ENCODE results near the gene RPP30. TPM values are rescaled to one million over a fixed set of nuclear protein-coding genes. Genes with fewer than 3 reads are reported as not detected.

The RPP30 gene
- total and polyA plus RNA-seq, 2 of the 13 experiments (the other 11 are each of a cell fraction or from before 2014, with no cell fraction given) = 27.1 to 65.0 TPM

- no peak for TF ChIP-seq SP2 (CRISPR knock-in tag; IDR thresholded peaks at IDR 0.05)
- TF ChIP-seq KMT2A (CRISPR knock-in tag; IDR thresholded peaks at IDR 0.05) = no peak
- TF ChIP-seq ZNF577 (CRISPR knock-in tag; IDR thresholded peaks at IDR 0.05; ENCODE audit: borderline replicate concordance, low read depth) = no peak
- peak in 1 of 2 experiments; percentile 67; a peak in 1 of 4 replicates for TF ChIP-seq KLF16 (CRISPR knock-in tag; IDR thresholded peaks at IDR 0.05)
- TF ChIP-seq HOXD1 (CRISPR knock-in tag; IDR thresholded peaks at IDR 0.05) = no peak
- no peak for TF ChIP-seq ZNF264 (CRISPR knock-in tag; IDR thresholded peaks at IDR 0.05)
- no peak for TF ChIP-seq ZFP36 (IDR thresholded peaks at IDR 0.05; ENCODE audit: borderline replicate concordance, low read depth, low read length, partially characterized antibody)
- no peak for TF ChIP-seq USF2 (IDR thresholded peaks at IDR 0.05; ENCODE audit: low read depth, low read length)
- TF ChIP-seq USF2 (CRISPR knock-in tag; IDR thresholded peaks at IDR 0.05; ENCODE audit: borderline replicate concordance) = no peak
- TF ChIP-seq ZNF3 (CRISPR knock-in tag; IDR thresholded peaks at IDR 0.05) = no peak
- TF ChIP-seq NFYC (CRISPR knock-in tag; IDR thresholded peaks at IDR 0.05) = no peak
- no peak for TF ChIP-seq HINFP (CRISPR knock-in tag; IDR thresholded peaks at IDR 0.05; ENCODE audit: low read depth)
- TF ChIP-seq MTERF4 (CRISPR knock-in tag; IDR thresholded peaks at IDR 0.05) = no peak
- TF ChIP-seq HNF4G (IDR thresholded peaks at IDR 0.05; ENCODE audit: borderline replicate concordance, low read depth, low read length) = peak; percentile 88
- peak; percentile 92 for TF ChIP-seq HNF4G (CRISPR knock-in tag; IDR thresholded peaks at IDR 0.05; ENCODE audit: borderline replicate concordance, low read depth)
- no peak for TF ChIP-seq ZNF619 (CRISPR knock-in tag; IDR thresholded peaks at IDR 0.05)
- no peak for TF ChIP-seq AHR (CRISPR knock-in tag; IDR thresholded peaks at IDR 0.05)
- TF ChIP-seq HCFC1 (IDR thresholded peaks at IDR 0.05; ENCODE audit: low read depth, low read length) = no peak
- peak; percentile 81 for TF ChIP-seq SOX5 (CRISPR knock-in tag; IDR thresholded peaks at IDR 0.05; ENCODE audit: borderline replicate concordance)
- no peak for TF ChIP-seq ZNF20 (CRISPR knock-in tag; IDR thresholded peaks at IDR 0.05)
- no peak for TF ChIP-seq ZNF629 (CRISPR knock-in tag; conservative IDR thresholded peaks at IDR 0.05)
- no peak for TF ChIP-seq ZNF644 (CRISPR knock-in tag; IDR thresholded peaks at IDR 0.05; ENCODE audit: low read depth)
- no peak for TF ChIP-seq ZNF780A (CRISPR knock-in tag; IDR thresholded peaks at IDR 0.05)
- TF ChIP-seq ZNF33B (CRISPR knock-in tag; IDR thresholded peaks at IDR 0.05) = no peak
- no peak for TF ChIP-seq IKZF4 (CRISPR knock-in tag; IDR thresholded peaks at IDR 0.05; ENCODE audit: borderline replicate concordance, low read depth, not compliant biosample characterization)
- peak; percentile 70; the same call in 1 of the 2 replicates for TF ChIP-seq MIXL1 (CRISPR knock-in tag; IDR thresholded peaks at IDR 0.05)
- no peak; the same call in 1 of the 2 replicates for TF ChIP-seq ZNF12 (CRISPR knock-in tag; IDR thresholded peaks at IDR 0.05)
- TF ChIP-seq CBX2 (IDR thresholded peaks at IDR 0.05; ENCODE audit: low read depth, low read length) = no peak
- TF ChIP-seq CBX2 (CRISPR knock-in tag; IDR thresholded peaks at IDR 0.05; ENCODE audit: low read depth) = no peak
Measured at GRCh38 chr10:90930971-90931871, 59.4 kb downstream of the RPP30 start (continued).

Measured in HepG2 (cell line).